Natural killer cell (primary cell): ENCODE measurements around the gene JPH4. TPM values are rescaled to one million over a fixed set of nuclear protein-coding genes. Genes with fewer than 3 reads are reported as not detected.

Experiments
- ATAC-seq, 3 donors: fragments of 150-1000 bp in 2 of 3; fragments of 200-7000 bp in 1 of 3; cut with Tn5 transposase; 1 replicate in 1 of 3; 2 replicates in 2 of 3; pipeline ENCODE4 v1.10.0; 2021; ENCODE audit warnings: mild to moderate bottlenecking in 2 of 3, moderate library complexity in 2 of 3
- DNase-seq, 2 donors: peaks; one replicate each; pipeline versions ENCODE4 v3.0.0 to v3.0.0-alpha.2; 2013 to 2021; ENCODE audit warnings: mixed read lengths in 1 of 2
- H3K27ac ChIP-seq: one replicate; pipeline ENCODE4 v1.5.1; 2013; ENCODE audit warnings: mild to moderate bottlenecking, low read length
- H3K27me3 ChIP-seq: one replicate; pipeline ENCODE4 v1.6.1; 2013; ENCODE audit warnings: low read length; ENCODE audit not compliant: control insufficient read depth, insufficient read depth
- H3K36me3 ChIP-seq: one replicate; pipeline ENCODE4 v1.6.1; 2013; ENCODE audit warnings: low read length; ENCODE audit not compliant: control insufficient read depth, insufficient read depth
- H3K4me1 ChIP-seq: one replicate; pipeline ENCODE4 v1.6.1; 2013; ENCODE audit warnings: low read length; ENCODE audit not compliant: control insufficient read depth, insufficient read depth
- H3K4me3 ChIP-seq: one replicate; pipeline ENCODE4 v1.5.1; 2013; ENCODE audit warnings: low read length
- H3K9me3 ChIP-seq: one replicate; pipeline ENCODE4 v1.6.1; 2013; ENCODE audit warnings: low read length; ENCODE audit not compliant: control insufficient read depth, insufficient read depth
- H3K27ac Mint-ChIP-seq, 2 donors: one replicate each; pipeline ENCODE4 v1.8.0; 2022; ENCODE audit warnings: mild to moderate bottlenecking in 2 of 2, mixed read lengths in 2 of 2, moderate library complexity in 1 of 2
- H3K27me3 Mint-ChIP-seq, 2 donors: one replicate each; pipeline ENCODE4 v1.8.0; 2022; ENCODE audit warnings: low read depth in 2 of 2, mixed read lengths in 2 of 2
- H3K36me3 Mint-ChIP-seq: one replicate; pipeline ENCODE4 v1.8.0; 2022; ENCODE audit warnings: mixed read lengths
- H3K4me1 Mint-ChIP-seq, 2 donors: one replicate each; pipeline ENCODE4 v1.8.0; 2022; ENCODE audit warnings: mixed read lengths in 2 of 2
- H3K4me3 Mint-ChIP-seq: one replicate; pipeline ENCODE4 v1.8.0; 2022; ENCODE audit warnings: mild to moderate bottlenecking, moderate library complexity, mixed read lengths
- H3K9me3 Mint-ChIP-seq, 2 donors: one replicate each; pipeline ENCODE4 v1.8.0; 2022; ENCODE audit warnings: mixed read lengths in 2 of 2
- WGBS: methylation state at CpG from one replicate; pipeline ENCODE4 v1.1.7; 2013; ENCODE audit warnings: missing lambda C conversion rate; ENCODE audit not compliant: insufficient coverage; 5-methylcytosine and 5-hydroxymethylcytosine counted together
- intact Hi-C: fragments of 100-400 bp; cut with micrococcal nuclease; formaldehyde crosslinking; loops from one replicate; pipeline ENCODE4 v1.14.2; 2022
- total RNA-seq, 4 donors: library from RNA; stranded (reverse); fragments of 120-200 nt in 1 of 4; gene quantifications; one replicate each; pipeline versions ENCODE4 v1.2.3 to v1.2.4, GENCODE V29; 2013 to 2022
- TF ChIP-seq, protein P1 (sequence below): fragments of 200-600 bp; IDR thresholded peaks from one replicate; pipeline ENCODE4 v1.8.0; 2022; ENCODE audit warnings: antibody characterized with exemption

JPH4 gene
- total RNA-seq, 3 donors from 2014 or later (not counting 1 experiment from before 2014, with no cell fraction given): 0.25 TPM; not detected in 2

DNA sequence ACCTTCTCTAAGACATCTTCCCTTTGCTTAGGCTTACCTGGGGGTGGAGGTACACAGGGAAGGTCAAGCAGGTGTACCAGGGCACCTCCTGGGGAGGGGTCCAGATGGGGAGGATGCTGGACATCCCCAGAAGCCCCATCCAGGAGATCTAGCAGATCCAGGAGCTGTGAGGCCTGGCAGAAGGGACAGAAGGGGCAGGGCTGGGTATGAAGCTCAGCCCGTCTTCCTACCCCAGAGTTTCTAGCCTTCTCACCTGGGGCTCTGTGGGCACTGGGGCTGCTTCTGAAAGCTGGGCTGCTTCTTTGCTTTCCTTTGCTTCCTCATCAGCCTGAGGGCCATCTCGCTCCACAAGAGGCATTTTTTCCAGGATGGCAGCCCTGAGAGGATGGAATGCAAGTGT lies 17.3 kb downstream of the JPH4 start:
- no peaks in the 10 kb centered on the region for H3K27me3 ChIP-seq
- WGBS: 97% methylated on average over 2 of the region's 2 CpGs
- ATAC-seq (no peak), DNase-seq (no peak)
- Mint-ChIP-seq H3K4me1 (peaks cover 21 to 28% of the 10 kb centered on the region in 2 donors), H3K9me3 (no peaks in the 10 kb centered on the region), H3K27me3 (no peaks in the 10 kb centered on the region), H3K4me3 (no peak overlapping the region), H3K36me3 (no peaks in the 10 kb centered on the region), H3K27ac (peak overlapping the region; percentile 38 to 64)
- H3K9me3 ChIP-seq: no peaks in the 10 kb centered on the region
- no peak overlapping the region for H3K4me3 ChIP-seq
- intact Hi-C loops: loop anchor here (5.0 kb wide), 1 partner anchor 234 kb away; no protein-coding TSS in a partner anchor
- no peak overlapping the region for H3K27ac ChIP-seq
- H3K36me3 ChIP-seq: peaks cover 64% of the 10 kb centered on the region
- H3K4me1 ChIP-seq: peaks cover 14% of the 10 kb centered on the region
- TF ChIP-seq, protein P1, sequence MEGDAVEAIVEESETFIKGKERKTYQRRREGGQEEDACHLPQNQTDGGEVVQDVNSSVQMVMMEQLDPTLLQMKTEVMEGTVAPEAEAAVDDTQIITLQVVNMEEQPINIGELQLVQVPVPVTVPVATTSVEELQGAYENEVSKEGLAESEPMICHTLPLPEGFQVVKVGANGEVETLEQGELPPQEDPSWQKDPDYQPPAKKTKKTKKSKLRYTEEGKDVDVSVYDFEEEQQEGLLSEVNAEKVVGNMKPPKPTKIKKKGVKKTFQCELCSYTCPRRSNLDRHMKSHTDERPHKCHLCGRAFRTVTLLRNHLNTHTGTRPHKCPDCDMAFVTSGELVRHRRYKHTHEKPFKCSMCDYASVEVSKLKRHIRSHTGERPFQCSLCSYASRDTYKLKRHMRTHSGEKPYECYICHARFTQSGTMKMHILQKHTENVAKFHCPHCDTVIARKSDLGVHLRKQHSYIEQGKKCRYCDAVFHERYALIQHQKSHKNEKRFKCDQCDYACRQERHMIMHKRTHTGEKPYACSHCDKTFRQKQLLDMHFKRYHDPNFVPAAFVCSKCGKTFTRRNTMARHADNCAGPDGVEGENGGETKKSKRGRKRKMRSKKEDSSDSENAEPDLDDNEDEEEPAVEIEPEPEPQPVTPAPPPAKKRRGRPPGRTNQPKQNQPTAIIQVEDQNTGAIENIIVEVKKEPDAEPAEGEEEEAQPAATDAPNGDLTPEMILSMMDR: no peak

DNA sequence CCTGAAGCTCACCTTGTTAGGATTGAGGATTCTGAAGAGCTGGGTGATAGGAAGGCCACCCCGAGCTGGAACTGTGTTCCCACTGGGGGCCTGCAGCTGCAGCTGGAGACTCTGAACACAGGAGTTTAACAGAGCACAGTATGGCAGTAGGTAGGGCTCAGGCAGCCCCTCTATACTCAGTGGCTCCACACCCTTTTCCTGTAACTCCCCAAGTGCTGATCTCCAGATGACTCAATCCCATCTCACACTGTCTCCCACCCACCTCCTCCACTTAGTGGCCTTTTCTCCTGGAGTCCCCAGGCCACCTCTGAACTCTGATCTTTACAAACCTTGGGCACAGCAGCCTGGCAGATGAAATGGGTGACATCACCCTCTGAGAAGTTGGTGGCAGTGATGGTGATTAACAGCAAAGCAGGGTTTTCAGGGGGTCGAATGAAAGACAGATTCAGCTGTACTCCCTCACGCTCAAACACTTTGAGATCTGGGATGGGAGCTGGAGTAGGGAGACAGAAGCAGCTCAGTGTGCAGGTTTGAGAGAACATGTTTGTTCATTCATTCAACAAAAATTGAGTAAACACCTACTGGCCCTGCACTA lies 18.6 kb downstream of the JPH4 start:
- H3K27me3 ChIP-seq: no peaks in the 10 kb centered on the region
- peaks cover 21% of the 10 kb centered on the region for H3K4me1 ChIP-seq
- DNase-seq (no peak), ATAC-seq (no peak)
- TF ChIP-seq, protein P1: no peak
- peak overlapping the region in 1 of 2 donors; percentile 63 for H3K27ac Mint-ChIP-seq
- no peak overlapping the region for H3K4me3 ChIP-seq
- no peaks in the 10 kb centered on the region for H3K9me3 Mint-ChIP-seq
- H3K27me3 Mint-ChIP-seq: no peaks in the 10 kb centered on the region
- H3K4me1 Mint-ChIP-seq: peaks cover 26 to 38% of the 10 kb centered on the region in 2 donors
- no peak overlapping the region for H3K4me3 Mint-ChIP-seq
- H3K36me3 Mint-ChIP-seq: no peaks in the 10 kb centered on the region
- peaks cover 59% of the 10 kb centered on the region for H3K36me3 ChIP-seq
- no peak overlapping the region for H3K27ac ChIP-seq
- intact Hi-C loops: loop anchor here (1.0 to 5.0 kb wide), 2 partner anchors 82 to 233 kb away; no protein-coding TSS in a partner anchor
- no peaks in the 10 kb centered on the region for H3K9me3 ChIP-seq
- 93% methylated on average over 3 of the region's 3 CpGs for WGBS

DNA sequence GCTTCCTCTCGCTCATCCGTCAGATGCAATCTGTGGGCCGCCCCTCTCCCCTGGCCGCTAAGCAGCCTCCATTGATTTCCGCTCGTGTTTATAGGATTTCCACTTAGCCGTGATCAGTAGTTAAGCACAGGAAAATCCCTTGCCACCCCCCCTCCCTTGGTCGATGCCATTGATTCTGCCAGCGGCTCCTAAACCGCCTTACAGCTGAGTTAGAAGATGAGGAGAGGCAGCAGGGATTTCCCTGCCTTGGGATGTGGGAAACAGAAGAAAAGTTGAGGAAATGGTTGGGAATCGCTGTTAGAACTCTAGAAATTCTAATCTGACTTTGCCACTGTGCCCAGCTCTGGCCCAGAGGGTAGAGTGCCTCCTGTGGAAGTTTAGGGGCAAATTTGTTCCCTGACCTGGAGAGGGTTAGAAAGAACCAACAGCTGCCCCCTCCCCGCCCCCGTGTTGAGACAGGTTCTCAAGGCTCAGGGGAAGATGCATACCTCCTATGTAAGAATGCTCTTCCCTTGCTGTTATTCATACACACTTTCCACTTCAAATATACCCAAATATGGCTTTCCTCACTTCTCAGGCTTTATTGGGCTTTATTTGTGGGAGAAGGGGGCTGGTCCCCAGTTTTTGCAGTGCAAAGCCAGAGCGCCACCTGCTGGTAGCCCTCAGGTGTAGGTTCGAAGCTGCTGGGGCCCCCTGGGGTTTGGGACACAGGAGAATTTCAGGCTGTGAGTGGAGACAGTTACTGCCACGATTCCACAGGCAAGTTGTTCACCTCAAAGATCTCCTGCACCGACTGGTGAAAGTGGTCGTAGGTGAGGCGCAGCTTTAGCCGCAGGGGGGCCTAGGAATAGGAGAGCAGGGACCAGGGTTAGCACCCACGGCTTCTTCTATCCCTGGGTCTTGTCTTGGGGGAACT lies 19.3 kb downstream of the JPH4 start:
- Mint-ChIP-seq H3K4me1 (peaks cover 26 to 35% of the 10 kb centered on the region in 2 donors), H3K9me3 (no peaks in the 10 kb centered on the region), H3K4me3 (no peak overlapping the region), H3K27me3 (no peaks in the 10 kb centered on the region), H3K27ac (peak overlapping the region in 1 of 2 donors; percentile 63), H3K36me3 (no peaks in the 10 kb centered on the region)
- H3K36me3 ChIP-seq: peaks cover 52% of the 10 kb centered on the region
- 85% methylated on average over 20 of the region's 21 CpGs for WGBS
- H3K4me1 ChIP-seq: peaks cover 21% of the 10 kb centered on the region
- DNase-seq (peak; percentile 63 to 87), ATAC-seq (no peak)
- TF ChIP-seq, protein P1: peak; percentile 82
- intact Hi-C loops: loop anchor here (1.0 kb wide), 1 partner anchor 81 kb away; no protein-coding TSS in a partner anchor
- no peaks in the 10 kb centered on the region for H3K27me3 ChIP-seq
- H3K4me3 ChIP-seq: no peak overlapping the region
- no peak overlapping the region for H3K27ac ChIP-seq
- H3K9me3 ChIP-seq: no peaks in the 10 kb centered on the region
